Stomach (tissue), 4 donors: ENCODE data around the gene ZBTB42.

ENCODE experiments used
- CTCF ChIP-seq, 7 experiments: fragments of 450-650 bp in 4 of 7; fragments of 200-600 bp in 3 of 7; sonication (generic) in 3 of 7; IDR thresholded peaks; one replicate each; pipeline ENCODE4 v1.5.1; 2016 to 2019; ENCODE audit warnings: antibody characterized with exemption in 7 of 7, control low read depth in 2 of 7, mild to moderate bottlenecking in 1 of 7
- EP300 ChIP-seq: sonication (generic); formaldehyde crosslinking; IDR thresholded peaks from one replicate; pipeline ENCODE4 v1.6.1; 2017; ENCODE audit warnings: antibody characterized with exemption
- POLR2A ChIP-seq, 4 donors: fragments of 450-650 bp; IDR thresholded peaks; one replicate each; pipeline ENCODE4 v1.6.1; 2016; ENCODE audit warnings: antibody characterized with exemption in 4 of 4, control low read depth in 2 of 4, mild to moderate bottlenecking in 1 of 4, moderate library complexity in 1 of 4

GRCh38 chr14:104786091-104786586 lies 14.8 kb upstream of the ZBTB42 start:
- TF ChIP-seq POLR2A (IDR thresholded peaks at IDR 0.05) (no peak), CTCF (IDR thresholded peaks at IDR 0.05) (no peak), EP300 (no peak)
